GM12878 (cell line): ENCODE results near the gene LANCL3. TPM values are rescaled to one million over a fixed set of nuclear protein-coding genes. Genes with fewer than 3 reads are reported as not detected.

Experiments
- ATAC-seq: fragments of 200-7000 bp; cut with Tn5 transposase; 3 replicates; pipeline ENCODE4 v1.9.1; 2020; ENCODE audit warnings: mild to moderate bottlenecking, moderate library complexity
- BruUV-seq: library from RNA; stranded (reverse); fragments of 400-500 nt; replicated peaks from 2 replicates; lab custom pipeline; 2021; lab: Mats Ljungman, UMichigan
- CTCF ChIA-PET: fragments of 300-600 bp; sonication (Branson Sonifier 250); formaldehyde crosslinking; extraction: SDS; loops from one replicate; lab custom pipeline; 2021; ENCODE audit warnings: inconsistent platforms; lab: Yijun Ruan, JAX
- POLR2A ChIA-PET: fragments of 350-600 bp; formaldehyde crosslinking; extraction: SDS; loops from one replicate; lab custom pipeline; 2021; ENCODE audit warnings: inconsistent platforms; lab: Charles Lee
- RAD21 ChIA-PET: fragments of 300-600 bp; sonication (Branson Sonifier 250); formaldehyde crosslinking; loops from one replicate; lab custom pipeline; 2023; ENCODE audit warnings: antibody characterized with exemption; ENCODE audit not compliant: unreplicated experiment; lab: Charles Lee
- SMC1A ChIA-PET: fragments of 300-600 bp; sonication (Branson Sonifier 250); formaldehyde crosslinking; loops from one replicate; lab custom pipeline; 2023; ENCODE audit not compliant: unreplicated experiment, uncharacterized antibody; lab: Charles Lee
- DNase-seq: peaks from one replicate; pipeline ENCODE4 v3.0.0-alpha.2; 2011; ENCODE audit warnings: low read depth, low spot score
- FAIRE-seq: peaks from 3 replicates; lab custom pipeline; 2011; peaks lifted over from hg19 to GRCh38; lab: Jason Lieb, UNC
- H2AFZ ChIP-seq: 2 replicates; pipeline ENCODE4 v1.6.0; 2011; ENCODE audit warnings: low read depth, low read length, control low read depth; ENCODE audit not compliant: control insufficient read depth
- H3K27ac ChIP-seq: 2 replicates; pipeline ENCODE4 v1.5.1; 2011; ENCODE audit warnings: control low read depth; ENCODE audit not compliant: control insufficient read depth, insufficient read depth
- H3K27me3 ChIP-seq, 2 experiments: replicated peaks in 1 of 2; 2 replicates each; pipeline versions ENCODE4 v1.6.0 to v1.6.1; 2011; ENCODE audit warnings: low read length in 1 of 2; ENCODE audit not compliant: control insufficient read depth in 2 of 2, insufficient read depth in 2 of 2
- H3K36me3 ChIP-seq, 2 experiments: 2 replicates each; pipeline ENCODE4 v1.5.1; 2011; ENCODE audit warnings: low read length in 1 of 2; ENCODE audit not compliant: control insufficient read depth in 2 of 2, insufficient read depth in 2 of 2
- H3K4me1 ChIP-seq: 2 replicates; pipeline ENCODE4 v1.6.1; 2011; ENCODE audit warnings: mild to moderate bottlenecking, low read length, moderate library complexity, mixed read lengths; ENCODE audit not compliant: control insufficient read depth, insufficient read depth
- H3K4me2 ChIP-seq: 2 replicates; pipeline ENCODE4 v1.6.0; 2011; ENCODE audit warnings: control low read depth; ENCODE audit not compliant: control insufficient read depth, insufficient read depth
- H3K4me3 ChIP-seq: fragments of 200-600 bp; sonication (generic); 2 replicates; pipeline ENCODE4 v1.5.1; 2016
- H3K79me2 ChIP-seq: 2 replicates; pipeline ENCODE4 v1.6.0; 2011; ENCODE audit warnings: low read length; ENCODE audit not compliant: control insufficient read depth, insufficient read depth
- H3K9ac ChIP-seq: 2 replicates; pipeline ENCODE4 v1.8.0; 2011; ENCODE audit warnings: low read length, control low read depth, mixed read lengths; ENCODE audit not compliant: control insufficient read depth, insufficient read depth
- H3K9me3 ChIP-seq: replicated peaks from 3 replicates; pipeline ENCODE4 v1.5.1; 2011; ENCODE audit warnings: mild to moderate bottlenecking, low read length; ENCODE audit not compliant: control insufficient read depth, insufficient read depth
- H4K20me1 ChIP-seq: 2 replicates; pipeline ENCODE4 v1.6.0; 2011; ENCODE audit not compliant: control insufficient read depth, insufficient read depth
- BMI1 ChIP-seq: fragments of 450-650 bp; IDR thresholded peaks from 2 replicates; pipeline ENCODE4 v1.6.1; 2016; ENCODE audit warnings: mild to moderate bottlenecking, moderate library complexity, borderline replicate concordance
- CHD1 ChIP-seq: IDR thresholded peaks from 2 replicates; pipeline ENCODE4 v1.6.1; 2012; ENCODE audit warnings: low read depth, low read length, improper control_type of control experiment
- CREM ChIP-seq: IDR thresholded peaks from 2 replicates; pipeline ENCODE4 v1.6.1; 2014; ENCODE audit warnings: antibody characterized with exemption, low read depth
- DPF2 ChIP-seq: fragments of 450-650 bp; IDR thresholded peaks from 2 replicates; pipeline ENCODE4 v1.6.1; 2017; ENCODE audit warnings: mild to moderate bottlenecking
- HDAC6 ChIP-seq: fragments of 200-600 bp; sonication (generic); IDR thresholded peaks from one replicate; pipeline ENCODE4 v1.8.0; 2017; ENCODE audit warnings: antibody characterized with exemption; ENCODE audit not compliant: unreplicated experiment
- PAX8 ChIP-seq: fragments of 450-650 bp; IDR thresholded peaks from 2 replicates; pipeline ENCODE4 v1.6.1; 2017; ENCODE audit warnings: mild to moderate bottlenecking, moderate library complexity
- PBX3 ChIP-seq: IDR thresholded peaks from 2 replicates; pipeline ENCODE4 v1.6.1; 2011; ENCODE audit warnings: mild to moderate bottlenecking, low read depth, low read length, moderate library complexity; ENCODE audit not compliant: insufficient replicate concordance
- RELB ChIP-seq: fragments of 450-650 bp; IDR thresholded peaks from 2 replicates; pipeline ENCODE4 v1.6.1; 2017; ENCODE audit warnings: low read depth, mild to moderate bottlenecking, moderate library complexity
- SMAD1 ChIP-seq: fragments of 450-650 bp; IDR thresholded peaks from 2 replicates; pipeline ENCODE4 v1.6.1; 2018; ENCODE audit warnings: mild to moderate bottlenecking, low read depth; ENCODE audit not compliant: partially characterized antibody
- SMC3 ChIP-seq: IDR thresholded peaks from 2 replicates; pipeline ENCODE4 v1.6.1; 2011; ENCODE audit warnings: low read length, improper control_type of control experiment, borderline replicate concordance
- SPI1 ChIP-seq: IDR thresholded peaks from 2 replicates; pipeline ENCODE4 v1.6.1; 2011; ENCODE audit warnings: low read depth, mild to moderate bottlenecking, low read length, moderate library complexity, borderline replicate concordance; ENCODE audit not compliant: insufficient read depth
- SREBF1 ChIP-seq: IDR thresholded peaks from 2 replicates; pipeline ENCODE4 v1.6.1; 2012; ENCODE audit warnings: mild to moderate bottlenecking, low read length
- YY1 ChIP-seq: IDR thresholded peaks from 2 replicates; pipeline ENCODE4 v1.6.1; 2011; ENCODE audit warnings: low read depth, mild to moderate bottlenecking, low read length
- ZNF274 ChIP-seq: IDR thresholded peaks from one replicate; pipeline ENCODE4 v1.8.0; 2011; ENCODE audit not compliant: insufficient read length, insufficient read depth
- WGBS: methylation state at CpG from one replicate; pipeline ENCODE4 v1.1.6; 2016; ENCODE audit warnings: low lambda C conversion rate; ENCODE audit not compliant: insufficient replicate concordance, insufficient coverage; ENCODE audit errors: missing lambda C conversion rate; 5-methylcytosine and 5-hydroxymethylcytosine counted together
- in situ Hi-C: fragments of 300-500 bp; cut with MboI; formaldehyde crosslinking; loops from 9 replicates; pipeline ENCODE4 v1.14.3; 2018; ENCODE audit warnings: mixed read lengths
- intact Hi-C: fragments of 100-400 bp; cut with micrococcal nuclease; formaldehyde crosslinking; loops from one replicate; pipeline ENCODE4 v1.14.2; 2022; ENCODE audit not compliant: unreplicated experiment
- polyA plus RNA-seq, 11 experiments: library from polyadenylated mRNA; depleted of rRNA in 4 of 11; unstranded in 6 of 11; stranded (reverse) in 5 of 11; fragments of >200 nt; fragmentation: Nextera tagmentation in 4 of 11; fragmentation: Illumina TruSeq in 1 of 11; extraction: Ambion mirVana in 4 of 11; extraction: Trizol in 1 of 11; gene quantifications; 1 replicate in 1 of 11; 2 replicates in 10 of 11; pipeline versions ENCODE4 v1.2.1 to v1.2.3, GENCODE V29; 2011 to 2016; ENCODE audit warnings: inconsistent platforms in 2 of 11, missing spikeins in 2 of 11, low read depth in 1 of 11
- total RNA-seq, 4 experiments: library from RNA; depleted of rRNA in 3 of 4; stranded (reverse); fragments of >200 nt in 3 of 4; fragmentation: Illumina TruSeq in 1 of 4; extraction: Trizol in 1 of 4; gene quantifications; 2 replicates each; pipeline versions ENCODE4 v1.2.1 to v1.2.3, GENCODE V29; 2013 to 2021
- TF ChIP-seq, protein P1 (sequence below): IDR thresholded peaks from 2 replicates; pipeline ENCODE4 v1.6.1; 2011; ENCODE audit warnings: low read depth, mild to moderate bottlenecking, low read length, moderate library complexity, borderline replicate concordance; ENCODE audit errors: extremely low read depth
- TF ChIP-seq, protein P2 (sequence below): fragments of 450-650 bp; IDR thresholded peaks from 2 replicates; pipeline ENCODE4 v1.6.1; 2017; ENCODE audit warnings: borderline replicate concordance

The LANCL3 gene
- total and polyA plus RNA-seq, 10 of the 15 experiments (the other 5 are each of a cell fraction or from before 2014, with no cell fraction given), result not detected

DNA sequence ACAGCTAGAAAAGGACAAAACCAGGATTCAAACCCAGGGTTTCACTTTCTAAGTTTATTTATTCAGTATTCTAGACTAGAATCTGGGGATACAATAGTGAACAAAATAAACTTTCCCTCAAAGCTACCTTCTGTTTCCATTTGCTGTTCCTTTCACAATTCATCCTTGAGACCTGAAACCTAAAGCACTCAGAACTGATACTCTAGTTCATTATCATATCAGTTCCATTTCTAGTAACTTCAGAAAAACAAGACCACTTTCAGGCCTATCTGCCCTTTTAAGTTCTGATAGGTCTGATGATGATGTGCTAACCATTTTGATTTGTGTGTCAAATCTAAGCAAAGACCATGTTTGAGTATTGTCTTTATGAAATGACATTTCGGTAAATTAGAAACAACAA, 106.3 kb downstream of the LANCL3 start:
- POLR2A ChIA-PET, result no interaction called here

More for the DNA sequence above, 106.3 kb downstream of the LANCL3 start:
- H4K20me1 ChIP-seq, result no peaks in the 10 kb centered on the region
- in situ Hi-C loops (no loop called here), intact Hi-C loops (no loop called here)
- ChIA-PET RAD21 (no interaction called here), CTCF (no interaction called here), SMC1A (no interaction called here)
- 0 out of 2 replicates have a peak, but pooled peaks cover 2% of the 10 kb centered on the region for H3K4me1 ChIP-seq
- H3K9ac ChIP-seq, result no peak overlapping the region
- no peak for DNase-seq
- no peaks in the 10 kb centered on the region for H3K36me3 ChIP-seq
- H2AFZ ChIP-seq, result no peak overlapping the region
- H3K27ac ChIP-seq, result no peak overlapping the region
- H3K4me2 ChIP-seq, result no peak overlapping the region
- no peaks in the 10 kb centered on the region; a peak in 1 of 4 replicates for H3K27me3 ChIP-seq
- no TSS peak for BruUV-seq
- no peaks in the 10 kb centered on the region for H3K9me3 ChIP-seq
- H3K4me3 ChIP-seq, result no peak overlapping the region
- WGBS, result 55% methylated on average over 1 of the region's 1 CpG
- FAIRE-seq, result peak; percentile 87
- peak; percentile 36 for ATAC-seq
- no peaks in the 10 kb centered on the region for H3K79me2 ChIP-seq
- no peak for TF ChIP-seq SREBF1
- TF ChIP-seq PBX3, result no peak
- TF ChIP-seq SPI1, result no peak
- TF ChIP-seq SMAD1, result no peak
- TF ChIP-seq ZNF274, result no peak
- no peak for TF ChIP-seq PAX8
- no peak for TF ChIP-seq YY1
- no peak for TF ChIP-seq CREM
- TF ChIP-seq, protein P1, sequence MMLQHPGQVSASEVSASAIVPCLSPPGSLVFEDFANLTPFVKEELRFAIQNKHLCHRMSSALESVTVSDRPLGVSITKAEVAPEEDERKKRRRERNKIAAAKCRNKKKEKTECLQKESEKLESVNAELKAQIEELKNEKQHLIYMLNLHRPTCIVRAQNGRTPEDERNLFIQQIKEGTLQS, result no peak
- no peak for TF ChIP-seq CHD1
- no peak for TF ChIP-seq DPF2
- no peak for TF ChIP-seq RELB
- TF ChIP-seq HDAC6, result no peak
- TF ChIP-seq BMI1, result no peak
- TF ChIP-seq, protein P2, sequence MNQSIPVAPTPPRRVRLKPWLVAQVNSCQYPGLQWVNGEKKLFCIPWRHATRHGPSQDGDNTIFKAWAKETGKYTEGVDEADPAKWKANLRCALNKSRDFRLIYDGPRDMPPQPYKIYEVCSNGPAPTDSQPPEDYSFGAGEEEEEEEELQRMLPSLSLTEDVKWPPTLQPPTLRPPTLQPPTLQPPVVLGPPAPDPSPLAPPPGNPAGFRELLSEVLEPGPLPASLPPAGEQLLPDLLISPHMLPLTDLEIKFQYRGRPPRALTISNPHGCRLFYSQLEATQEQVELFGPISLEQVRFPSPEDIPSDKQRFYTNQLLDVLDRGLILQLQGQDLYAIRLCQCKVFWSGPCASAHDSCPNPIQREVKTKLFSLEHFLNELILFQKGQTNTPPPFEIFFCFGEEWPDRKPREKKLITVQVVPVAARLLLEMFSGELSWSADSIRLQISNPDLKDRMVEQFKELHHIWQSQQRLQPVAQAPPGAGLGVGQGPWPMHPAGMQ, result no peak
- no peak for TF ChIP-seq SMC3
